Hepatocyte (in vitro differentiated cells): ENCODE measurements around the gene KLHL36.

Source experiments
- CTCF ChIP-seq: fragments of 200-600 bp; sonication (generic); IDR thresholded peaks from 2 replicates; pipeline ENCODE4 v1.5.1; 2016; ENCODE audit warnings: antibody characterized with exemption, mild to moderate bottlenecking; ENCODE audit not compliant: poor library complexity
- EZH2 ChIP-seq: fragments of 200-600 bp; sonication (generic); IDR thresholded peaks from 2 replicates; pipeline ENCODE4 v1.6.1; 2016; ENCODE audit warnings: antibody characterized with exemption, mild to moderate bottlenecking, borderline replicate concordance

- TF ChIP-seq EZH2, result no peak
- no peak for TF ChIP-seq CTCF
Measured at GRCh38 chr16:84631886-84632285, 16.4 kb upstream of the KLHL36 start.
